T-helper 2 cell treated with Interferon-gamma antibody and Interleukin-4, amounts not matched to agents 100 ng/mL and 5 ng/mL, for 36 hours (primary cell): ENCODE data around the gene ABCC8. TPM values are rescaled to one million over a fixed set of nuclear protein-coding genes. Genes with fewer than 3 reads are reported as not detected.

Experiments used
- intact Hi-C: fragments of 100-400 bp; cut with micrococcal nuclease; formaldehyde crosslinking; loops from one replicate; pipeline ENCODE4 v1.15.1; 2023
- total RNA-seq: library from RNA; stranded (reverse); gene quantifications from 2 replicates; pipeline ENCODE4 v1.2.3, GENCODE V29; 2022

Gene ABCC8
- total RNA-seq, 1 donor from 2014 or later, result 0.50 TPM

GRCh38 chr11:17473071-17473744 lies 3.4 kb downstream of the ABCC8 start:
- intact Hi-C loops, result no loop called here

GRCh38 chr11:17472467-17472866 lies 4.2 kb downstream of the ABCC8 start:
- intact Hi-C loops, result no loop called here

GRCh38 chr11:17471501-17471900 lies 5.1 kb downstream of the ABCC8 start:
- intact Hi-C loops, result no loop called here

- intact Hi-C loops, result no loop called here
Measured at GRCh38 chr11:17469998-17470397, 6.6 kb downstream of the ABCC8 start.

GRCh38 chr11:17468122-17468521 lies 8.5 kb downstream of the ABCC8 start:
- intact Hi-C loops, result no loop called here

- intact Hi-C loops, result no loop called here
Measured at GRCh38 chr11:17463546-17464174, 13.0 kb downstream of the ABCC8 start.

- intact Hi-C loops, result no loop called here
Measured at GRCh38 chr11:17462940-17463339, 13.7 kb downstream of the ABCC8 start.

GRCh38 chr11:17460406-17460805 lies 16.2 kb downstream of the ABCC8 start:
- intact Hi-C loops, result no loop called here

- intact Hi-C loops, result no loop called here
Measured at GRCh38 chr11:17459236-17459896, 17.3 kb downstream of the ABCC8 start.

- intact Hi-C loops, result no loop called here
Measured at GRCh38 chr11:17458268-17458667, 18.4 kb downstream of the ABCC8 start.

- intact Hi-C loops, result no loop called here
Measured at GRCh38 chr11:17457396-17458173, 19.1 kb downstream of the ABCC8 start.

GRCh38 chr11:17452668-17453067 lies 24.0 kb downstream of the ABCC8 start:
- intact Hi-C loops, result no loop called here

GRCh38 chr11:17449158-17449557 lies 27.5 kb downstream of the ABCC8 start:
- intact Hi-C loops, result no loop called here

- intact Hi-C loops, result no loop called here
Measured at GRCh38 chr11:17446482-17446881, 30.2 kb downstream of the ABCC8 start.

GRCh38 chr11:17445240-17445795 lies 31.3 kb downstream of the ABCC8 start:
- intact Hi-C loops, result no loop called here

GRCh38 chr11:17443926-17444690 lies 32.5 kb downstream of the ABCC8 start:
- intact Hi-C loops, result no loop called here

- intact Hi-C loops, result no loop called here
Measured at GRCh38 chr11:17443423-17443822, 33.2 kb downstream of the ABCC8 start.

- intact Hi-C loops, result no loop called here
Measured at GRCh38 chr11:17443000-17443399, 33.6 kb downstream of the ABCC8 start.

GRCh38 chr11:17439316-17439782 lies 37.3 kb downstream of the ABCC8 start:
- intact Hi-C loops, result no loop called here

- intact Hi-C loops, result no loop called here
Measured at GRCh38 chr11:17437366-17437765, 39.3 kb downstream of the ABCC8 start.

GRCh38 chr11:17434108-17434507 lies 42.5 kb downstream of the ABCC8 start:
- intact Hi-C loops, result no loop called here
